Astrocyte of the cerebellum (primary cell): ENCODE results near the gene ADARB2.

ENCODE experiments used
- DNase-seq: peaks from one replicate; pipeline ENCODE4 v3.0.0-alpha.2; 2011; ENCODE audit warnings: low read depth
- H3K4me3 ChIP-seq: 2 replicates; pipeline ENCODE4 v1.5.1; 2011; ENCODE audit warnings: mild to moderate bottlenecking, low read depth, low read length, moderate library complexity
- CTCF ChIP-seq: IDR thresholded peaks from 2 replicates; pipeline ENCODE4 v1.5.1; 2012; ENCODE audit warnings: low read length, low read depth, moderate library complexity, mild to moderate bottlenecking; ENCODE audit errors: missing control alignments
- in situ Hi-C: cut with HindIII; loops from 2 replicates; pipeline ENCODE4 v1.10.0; 2017; ENCODE audit warnings: low sequenced_read_pairs

The ADARB2 gene

GRCh38 chr10:1517684-1518083, 219.6 kb downstream of the ADARB2 start:
- TF ChIP-seq CTCF: no peak
- in situ Hi-C loops: no loop called here
- no peak overlapping the region for H3K4me3 ChIP-seq
- no peak for DNase-seq

GRCh38 chr10:1516492-1517165, 220.7 kb downstream of the ADARB2 start:
- TF ChIP-seq CTCF: no peak
- no peak for DNase-seq
- in situ Hi-C loops: no loop called here
- no peak overlapping the region for H3K4me3 ChIP-seq

GRCh38 chr10:1515780-1516491, 221.4 kb downstream of the ADARB2 start:
- TF ChIP-seq CTCF: no peak
- H3K4me3 ChIP-seq: no peak overlapping the region
- in situ Hi-C loops: no loop called here
- DNase-seq: no peak

- no peak for TF ChIP-seq CTCF
- in situ Hi-C loops: no loop called here
- no peak for DNase-seq
- H3K4me3 ChIP-seq: no peak overlapping the region
Measured at GRCh38 chr10:1515121-1515779, 222.1 kb downstream of the ADARB2 start.

GRCh38 chr10:1514681-1515080, 222.6 kb downstream of the ADARB2 start:
- H3K4me3 ChIP-seq: no peak overlapping the region
- in situ Hi-C loops: no loop called here
- no peak for TF ChIP-seq CTCF
- no peak for DNase-seq

- no peak overlapping the region for H3K4me3 ChIP-seq
- TF ChIP-seq CTCF: no peak
- in situ Hi-C loops: no loop called here
- no peak for DNase-seq
Measured at GRCh38 chr10:1513221-1513620, 224.1 kb downstream of the ADARB2 start.
